Suppressor macrophage treated with lipopolysaccharide for 4 hours (primary cell): ENCODE results near the gene COL19A1.

Source experiments
- DNase-seq: peaks from one replicate; pipeline ENCODE4 v3.0.0-alpha.2; 2020

COL19A1 gene

GRCh38 chr6:70180901-70181599 lies 314.7 kb downstream of the COL19A1 start:
- no peak for DNase-seq

- no peak for DNase-seq
Observed at GRCh38 chr6:70183538-70183937, 317.2 kb downstream of the COL19A1 start.

- DNase-seq = no peak
Observed at GRCh38 chr6:70184723-70185122, 318.4 kb downstream of the COL19A1 start.

- no peak for DNase-seq
Observed at GRCh38 chr6:70186461-70186860, 320.1 kb downstream of the COL19A1 start.

GRCh38 chr6:70188202-70188601 lies 321.8 kb downstream of the COL19A1 start:
- no peak for DNase-seq

GRCh38 chr6:70194421-70194820 lies 328.1 kb downstream of the COL19A1 start:
- no peak for DNase-seq

GRCh38 chr6:70196531-70196930 lies 330.2 kb downstream of the COL19A1 start:
- no peak for DNase-seq

- no peak for DNase-seq
Observed at GRCh38 chr6:70198785-70199184, 332.4 kb downstream of the COL19A1 start.

GRCh38 chr6:70208235-70208790 lies 342.0 kb downstream of the COL19A1 start:
- no peak for DNase-seq

- DNase-seq = no peak
Observed at GRCh38 chr6:70210462-70210861, 344.1 kb downstream of the COL19A1 start.

- no peak for DNase-seq
Observed at GRCh38 chr6:70215460-70216108, 349.2 kb downstream of the COL19A1 start.

GRCh38 chr6:70216767-70217166 lies 350.4 kb downstream of the COL19A1 start:
- no peak for DNase-seq

GRCh38 chr6:70219943-70220613 lies 353.7 kb downstream of the COL19A1 start:
- no peak for DNase-seq

- DNase-seq = peak; percentile 19
Observed at GRCh38 chr6:70221025-70221714, 354.8 kb downstream of the COL19A1 start.

GRCh38 chr6:70221715-70222438 lies 355.5 kb downstream of the COL19A1 start:
- DNase-seq = no peak

GRCh38 chr6:70222439-70222749 lies 356.0 kb downstream of the COL19A1 start:
- no peak for DNase-seq

- DNase-seq = no peak
Observed at GRCh38 chr6:70225055-70225454, 358.7 kb downstream of the COL19A1 start.

GRCh38 chr6:70231311-70231710 lies 365.0 kb downstream of the COL19A1 start:
- DNase-seq = no peak

- DNase-seq = no peak
Observed at GRCh38 chr6:70234561-70235236, 368.3 kb downstream of the COL19A1 start.

- DNase-seq = no peak
Observed at GRCh38 chr6:70236343-70236742, 370.0 kb downstream of the COL19A1 start.

- DNase-seq = no peak
Observed at GRCh38 chr6:70241031-70241430, 374.7 kb downstream of the COL19A1 start.

GRCh38 chr6:70241991-70242420 lies 375.6 kb downstream of the COL19A1 start:
- no peak for DNase-seq
